Activated T-helper 1 cell treated with Interleukin-2 at 50 U/mL for 16 hours (primary cell): ENCODE measurements around the gene SOSTDC1.

Source experiments
- DNase-seq: peaks from one replicate; pipeline ENCODE4 v3.0.0-alpha.2; 2020; ENCODE audit warnings: low read depth

SOSTDC1 gene

GRCh38 chr7:16419859-16420258 is 45.7 kb downstream of the SOSTDC1 start:
- no peak for DNase-seq

GRCh38 chr7:16419126-16419525 is 46.4 kb downstream of the SOSTDC1 start:
- no peak for DNase-seq

- no peak for DNase-seq
Observed at GRCh38 chr7:16417906-16418305, 47.6 kb downstream of the SOSTDC1 start.

- no peak for DNase-seq
Observed at GRCh38 chr7:16416289-16417282, 49.0 kb downstream of the SOSTDC1 start.

GRCh38 chr7:16412274-16413254 is 53.0 kb downstream of the SOSTDC1 start:
- no peak for DNase-seq
